ENCODE measurements around the gene RUNX3. TPM values are rescaled to one million over a fixed set of nuclear protein-coding genes. Genes with fewer than 3 reads are reported as not detected.

Gene RUNX3
- total and polyA plus RNA-seq, 2 donors (not counting 3 experiments of a cell fraction or from before 2014, with no cell fraction given), result not detected

GRCh38 chr1:24932284-24932683, 2.2 kb upstream of the RUNX3 start:
- POLR2A ChIA-PET, result no interaction called here
- no TSS peak for BruUV-seq (replicated peaks)
- H2AFZ ChIP-seq (ENCODE audit: low read depth, low read length), result no peak overlapping the region
- H3K9ac ChIP-seq (replicated peaks; ENCODE audit: extremely low read depth, insufficient read depth, low read length), result no peak overlapping the region
- DNase-seq (ENCODE audit: low read depth, low spot score) (no peak), FAIRE-seq (no peak)
- CTCF ChIA-PET, result interaction anchor here (0.7 to 2.9 kb wide), 13 partner anchors 9 to 273 kb away, joined by 3 to 27 read pairs (median 3); no protein-coding TSS in a partner anchor
- H3K79me2 ChIP-seq (ENCODE audit: control insufficient read depth, insufficient read depth, low read length), result no peaks in the 10 kb centered on the region
- no peak overlapping the region for H3K4me2 ChIP-seq (ENCODE audit: insufficient read depth, low read length)
- no peak overlapping the region for H3K4me3 ChIP-seq (replicated peaks in 1 of 3; ENCODE audit: insufficient read depth in 1 of 3, low read depth in 1 of 3, low read length in 3 of 3)
- no peaks in the 10 kb centered on the region for H4K20me1 ChIP-seq (replicated peaks; ENCODE audit: control insufficient read depth, extremely low read depth, insufficient read depth, low read length)
- no peaks in the 10 kb centered on the region for H3K9me3 ChIP-seq (replicated peaks; ENCODE audit: control insufficient read depth, insufficient read depth, low read length)
- H3K9me1 ChIP-seq (replicated peaks; ENCODE audit: control insufficient read depth, extremely low read depth, insufficient read depth, low read length), result no peaks in the 10 kb centered on the region
- intact Hi-C loops (cut with micrococcal nuclease) (loop anchor here (1.0 to 5.0 kb wide), 3 partner anchors 105 to 270 kb away; no protein-coding TSS in a partner anchor), dilution Hi-C loops (cut with MboI; ENCODE audit: extremely low pct_ligation_motif_present, low sequenced_read_pairs) (no loop called here)
- TF ChIP-seq FOS (IDR thresholded peaks at IDR 0.05; ENCODE audit: borderline replicate concordance, insufficient read depth, low read length) (no peak), JUN (IDR thresholded peaks at IDR 0.05; ENCODE audit: borderline replicate concordance, insufficient read depth, insufficient read length, low read depth) (no peak)
- TF ChIP-seq, protein P1, sequence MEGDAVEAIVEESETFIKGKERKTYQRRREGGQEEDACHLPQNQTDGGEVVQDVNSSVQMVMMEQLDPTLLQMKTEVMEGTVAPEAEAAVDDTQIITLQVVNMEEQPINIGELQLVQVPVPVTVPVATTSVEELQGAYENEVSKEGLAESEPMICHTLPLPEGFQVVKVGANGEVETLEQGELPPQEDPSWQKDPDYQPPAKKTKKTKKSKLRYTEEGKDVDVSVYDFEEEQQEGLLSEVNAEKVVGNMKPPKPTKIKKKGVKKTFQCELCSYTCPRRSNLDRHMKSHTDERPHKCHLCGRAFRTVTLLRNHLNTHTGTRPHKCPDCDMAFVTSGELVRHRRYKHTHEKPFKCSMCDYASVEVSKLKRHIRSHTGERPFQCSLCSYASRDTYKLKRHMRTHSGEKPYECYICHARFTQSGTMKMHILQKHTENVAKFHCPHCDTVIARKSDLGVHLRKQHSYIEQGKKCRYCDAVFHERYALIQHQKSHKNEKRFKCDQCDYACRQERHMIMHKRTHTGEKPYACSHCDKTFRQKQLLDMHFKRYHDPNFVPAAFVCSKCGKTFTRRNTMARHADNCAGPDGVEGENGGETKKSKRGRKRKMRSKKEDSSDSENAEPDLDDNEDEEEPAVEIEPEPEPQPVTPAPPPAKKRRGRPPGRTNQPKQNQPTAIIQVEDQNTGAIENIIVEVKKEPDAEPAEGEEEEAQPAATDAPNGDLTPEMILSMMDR (IDR thresholded peaks at IDR 0.05; ENCODE audit: extremely low read depth in 1 of 2, insufficient read depth in 1 of 2, low read depth in 1 of 2, low read length in 2 of 2), result peak; percentile 47 to 55
- H3K27me3 ChIP-seq (ENCODE audit: control insufficient read depth in 2 of 2, insufficient read depth in 2 of 2, low read length in 2 of 2), result peaks cover 74 to 75% of the 10 kb centered on the region in 2 experiments
- no peaks in the 10 kb centered on the region for H3K4me1 ChIP-seq (ENCODE audit: control insufficient read depth, extremely low read depth, insufficient read depth, low read length)
- no peaks in the 10 kb centered on the region for H3K36me3 ChIP-seq (ENCODE audit: control insufficient read depth in 2 of 2, extremely low read depth in 1 of 2, insufficient read depth in 2 of 2, low read length in 2 of 2)
- H3K27ac ChIP-seq (ENCODE audit: insufficient read depth, low read depth, low read length), result no peak overlapping the region

- Histone ChIP-seq H4K20me1 (replicated peaks; ENCODE audit: control insufficient read depth, extremely low read depth, insufficient read depth, low read length) (no peaks in the 10 kb centered on the region), H3K4me3 (replicated peaks in 1 of 3; ENCODE audit: insufficient read depth in 1 of 3, low read depth in 1 of 3, low read length in 3 of 3) (no peak overlapping the region), H3K36me3 (ENCODE audit: control insufficient read depth in 2 of 2, extremely low read depth in 1 of 2, insufficient read depth in 2 of 2, low read length in 2 of 2) (no peaks in the 10 kb centered on the region), H3K27ac (ENCODE audit: insufficient read depth, low read depth, low read length) (no peak overlapping the region), H3K4me2 (ENCODE audit: insufficient read depth, low read length) (no peak overlapping the region), H3K9ac (replicated peaks; ENCODE audit: extremely low read depth, insufficient read depth, low read length) (no peak overlapping the region), H3K9me1 (replicated peaks; ENCODE audit: control insufficient read depth, extremely low read depth, insufficient read depth, low read length) (no peaks in the 10 kb centered on the region), H3K4me1 (ENCODE audit: control insufficient read depth, extremely low read depth, insufficient read depth, low read length) (no peaks in the 10 kb centered on the region), H3K79me2 (ENCODE audit: control insufficient read depth, insufficient read depth, low read length) (no peaks in the 10 kb centered on the region), H3K27me3 (ENCODE audit: control insufficient read depth in 2 of 2, insufficient read depth in 2 of 2, low read length in 2 of 2) (peaks cover 80 to 82% of the 10 kb centered on the region in 2 experiments), H3K9me3 (replicated peaks; ENCODE audit: control insufficient read depth, insufficient read depth, low read length) (no peaks in the 10 kb centered on the region), H2AFZ (ENCODE audit: low read depth, low read length) (no peak overlapping the region)
- dilution Hi-C loops (cut with MboI; ENCODE audit: extremely low pct_ligation_motif_present, low sequenced_read_pairs), result no loop called here
- POLR2A ChIA-PET, result no interaction called here
- no peak for FAIRE-seq
- CTCF ChIA-PET, result interaction anchor here (0.9 to 2.9 kb wide), 6 partner anchors 10 to 172 kb away, joined by 3 to 27 read pairs (median 5); no protein-coding TSS in a partner anchor
- no TSS peak for BruUV-seq (replicated peaks)
- intact Hi-C loops (cut with micrococcal nuclease), result loop anchor here (1.0 to 5.0 kb wide), 3 partner anchors 106 to 271 kb away; no protein-coding TSS in a partner anchor
- TF ChIP-seq MYC (IDR thresholded peaks at IDR 0.05; ENCODE audit: low read depth, low read length), result no peak
- peak; percentile 98 for TF ChIP-seq EZH2 (IDR thresholded peaks at IDR 0.05; ENCODE audit: borderline replicate concordance, low read depth, low read length, severe bottlenecking)
- DNase-seq (ENCODE audit: low read depth, low spot score), result no peak
These were observed 1.6 kb upstream of the RUNX3 start for GRCh38 chr1:24931468-24932231.
